PFSK-1 (cell line): ENCODE data around the gene OAF.

Source experiments
- FOXP2 ChIP-seq: optimal IDR thresholded peaks from 2 replicates; pipeline ENCODE3; 2011; ENCODE audit warnings: borderline replicate concordance, control low read depth, inconsistent platforms; ENCODE audit not compliant: insufficient read depth; ENCODE audit errors: extremely low read length, extremely low read depth
- POLR2AphosphoS5 ChIP-seq: IDR thresholded peaks from 2 replicates; pipeline ENCODE4 v1.6.1; 2012; ENCODE audit warnings: low read depth, mild to moderate bottlenecking, control low read depth, low read length, moderate library complexity
- REST ChIP-seq, 2 experiments: IDR thresholded peaks; 2 replicates each; pipeline versions ENCODE4 v1.6.1 to v1.8.0; 2011 to 2012; ENCODE audit warnings: low read depth in 2 of 2, low read length in 2 of 2, control low read depth in 1 of 2, inconsistent platforms in 1 of 2, mild to moderate bottlenecking in 1 of 2, moderate library complexity in 1 of 2; ENCODE audit not compliant: insufficient read depth in 1 of 2
- SIN3A ChIP-seq: IDR thresholded peaks from 2 replicates; pipeline ENCODE4 v1.6.1; 2012; ENCODE audit warnings: mild to moderate bottlenecking, low read length, moderate library complexity, borderline replicate concordance; ENCODE audit not compliant: insufficient read depth
- TAF1 ChIP-seq: IDR thresholded peaks from 2 replicates; pipeline ENCODE4 v1.6.1; 2012; ENCODE audit warnings: low read length, control low read depth, borderline replicate concordance; ENCODE audit not compliant: insufficient read depth

OAF gene

GRCh38 chr11:120236169-120237107, 25.6 kb downstream of the OAF start:
- TF ChIP-seq FOXP2 (no peak), POLR2AphosphoS5 (peak; percentile 74)

- TF ChIP-seq POLR2AphosphoS5 (no peak), SIN3A (no peak), FOXP2 (no peak), TAF1 (no peak), REST (IDR thresholded peaks at IDR 0.05; ENCODE audit: insufficient read depth in 1 of 2, low read depth in 2 of 2, low read length in 2 of 2) (no peak)
Observed at GRCh38 chr11:120238968-120239620, 28.3 kb downstream of the OAF start.

GRCh38 chr11:120239713-120240640, 29.1 kb downstream of the OAF start, which contains the start of gene POU2F3:
POU2F3 (plus strand) TSS chr11:120240140; CDS start chr11:120240344, 204 bp downstream.
- TF ChIP-seq REST (IDR thresholded peaks at IDR 0.05; ENCODE audit: insufficient read depth in 1 of 2, low read depth in 2 of 2, low read length in 2 of 2) = no peak
- no peak for TF ChIP-seq TAF1
- no peak for TF ChIP-seq FOXP2
- no peak for TF ChIP-seq SIN3A
- TF ChIP-seq POLR2AphosphoS5 = no peak

- TF ChIP-seq REST (IDR thresholded peaks at IDR 0.05; ENCODE audit: insufficient read depth in 1 of 2, low read depth in 2 of 2, low read length in 2 of 2) (no peak), SIN3A (no peak), FOXP2 (no peak), POLR2AphosphoS5 (no peak), TAF1 (no peak)
Observed at GRCh38 chr11:120240866-120241265, 30.0 kb downstream of the OAF start.

GRCh38 chr11:120241277-120241676, 30.4 kb downstream of the OAF start:
- TF ChIP-seq FOXP2 (no peak), POLR2AphosphoS5 (no peak)
